ENCODE results near the gene CRHR1. TPM values are rescaled to one million over a fixed set of nuclear protein-coding genes. Genes with fewer than 3 reads are reported as not detected.

The CRHR1 gene
- total RNA-seq, 4 donors from 2014 or later = 0.26 to 0.89 (median 0.76) TPM

GRCh38 chr17:45761957-45762565 lies 22.1 kb upstream of the CRHR1 start:
- WGBS = 55% methylated on average over 4 of the region's 4 CpGs
- Histone ChIP-seq H3K27me3 (peaks cover 49% of the 10 kb centered on the region), H3K36me3 (no peaks in the 10 kb centered on the region), H3K9me3 (no peaks in the 10 kb centered on the region), H3K4me3 (no peak overlapping the region), H3K27ac (no peak overlapping the region), H3K4me1 (no peaks in the 10 kb centered on the region)
- no peak for TF ChIP-seq POLR2AphosphoS5 (IDR thresholded peaks at IDR 0.05)
- no peak for TF ChIP-seq EP300 (IDR thresholded peaks at IDR 0.05)
- no peak for TF ChIP-seq POLR2A (IDR thresholded peaks at IDR 0.05)
- TF ChIP-seq, protein P1, sequence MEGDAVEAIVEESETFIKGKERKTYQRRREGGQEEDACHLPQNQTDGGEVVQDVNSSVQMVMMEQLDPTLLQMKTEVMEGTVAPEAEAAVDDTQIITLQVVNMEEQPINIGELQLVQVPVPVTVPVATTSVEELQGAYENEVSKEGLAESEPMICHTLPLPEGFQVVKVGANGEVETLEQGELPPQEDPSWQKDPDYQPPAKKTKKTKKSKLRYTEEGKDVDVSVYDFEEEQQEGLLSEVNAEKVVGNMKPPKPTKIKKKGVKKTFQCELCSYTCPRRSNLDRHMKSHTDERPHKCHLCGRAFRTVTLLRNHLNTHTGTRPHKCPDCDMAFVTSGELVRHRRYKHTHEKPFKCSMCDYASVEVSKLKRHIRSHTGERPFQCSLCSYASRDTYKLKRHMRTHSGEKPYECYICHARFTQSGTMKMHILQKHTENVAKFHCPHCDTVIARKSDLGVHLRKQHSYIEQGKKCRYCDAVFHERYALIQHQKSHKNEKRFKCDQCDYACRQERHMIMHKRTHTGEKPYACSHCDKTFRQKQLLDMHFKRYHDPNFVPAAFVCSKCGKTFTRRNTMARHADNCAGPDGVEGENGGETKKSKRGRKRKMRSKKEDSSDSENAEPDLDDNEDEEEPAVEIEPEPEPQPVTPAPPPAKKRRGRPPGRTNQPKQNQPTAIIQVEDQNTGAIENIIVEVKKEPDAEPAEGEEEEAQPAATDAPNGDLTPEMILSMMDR (IDR thresholded peaks at IDR 0.05) = no peak
- DNase-seq (ENCODE audit: low spot score in 2 of 2) = no peak

DNA sequence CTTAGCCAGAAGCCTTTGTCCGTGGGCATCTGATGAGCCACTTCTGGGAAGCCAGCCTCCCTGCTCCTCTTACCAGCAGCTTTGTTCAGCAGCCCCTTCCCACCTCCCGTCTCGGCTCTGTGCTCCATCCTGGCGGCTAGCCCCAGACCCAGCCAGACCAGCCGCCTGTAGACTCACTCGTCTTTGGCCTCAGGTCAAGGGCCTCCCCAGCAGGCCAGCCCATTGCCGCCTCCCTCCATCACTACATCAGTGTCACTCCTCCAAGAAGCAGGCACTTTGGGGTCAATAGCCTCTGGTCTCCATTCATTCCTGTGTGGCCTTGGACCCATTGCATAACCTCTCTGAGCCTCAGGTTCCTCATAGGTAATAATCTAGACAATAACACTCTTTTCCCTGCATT lies 20.9 kb upstream of the CRHR1 start:
- H3K9me3 ChIP-seq = no peaks in the 10 kb centered on the region
- H3K27me3 ChIP-seq = peaks cover 51% of the 10 kb centered on the region
- no peaks in the 10 kb centered on the region for H3K4me1 ChIP-seq
- TF ChIP-seq POLR2AphosphoS5 (IDR thresholded peaks at IDR 0.05) = no peak
- TF ChIP-seq POLR2A (IDR thresholded peaks at IDR 0.05) = no peak
- no peak for TF ChIP-seq EP300 (IDR thresholded peaks at IDR 0.05)
- TF ChIP-seq, protein P1 (IDR thresholded peaks at IDR 0.05) = no peak
- H3K4me3 ChIP-seq = no peak overlapping the region
- no peak overlapping the region for H3K27ac ChIP-seq
- DNase-seq (ENCODE audit: low spot score in 2 of 2) = no peak
- WGBS = 60% methylated on average over 7 of the region's 7 CpGs
- no peaks in the 10 kb centered on the region for H3K36me3 ChIP-seq

DNA sequence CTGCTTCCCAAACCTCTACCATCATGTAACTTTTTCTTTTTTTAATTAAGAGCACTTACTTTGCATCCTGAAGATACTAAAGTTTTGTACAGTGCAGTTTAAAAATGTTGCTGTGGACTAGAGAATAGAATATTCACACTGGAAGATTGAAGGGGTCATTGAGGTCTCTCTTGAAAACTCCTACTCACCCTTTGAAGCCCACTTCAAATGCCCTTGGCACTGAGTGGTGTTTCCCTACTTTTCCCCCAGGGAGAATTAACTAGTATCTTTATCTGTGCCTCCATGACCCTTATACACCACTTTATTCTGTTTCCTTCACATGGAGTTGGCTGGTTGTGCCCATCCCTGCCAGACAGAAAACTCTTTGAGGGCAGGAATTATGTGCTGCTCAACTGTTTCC lies 19.6 kb upstream of the CRHR1 start:
- TF ChIP-seq POLR2A (IDR thresholded peaks at IDR 0.05) = no peak
- TF ChIP-seq, protein P1 (IDR thresholded peaks at IDR 0.05) = no peak
- no peak for DNase-seq (ENCODE audit: low spot score in 2 of 2)
- Histone ChIP-seq H3K27me3 (peaks cover 62% of the 10 kb centered on the region), H3K27ac (no peak overlapping the region), H3K36me3 (no peaks in the 10 kb centered on the region), H3K4me1 (no peaks in the 10 kb centered on the region), H3K4me3 (no peak overlapping the region), H3K9me3 (no peaks in the 10 kb centered on the region)

DNA sequence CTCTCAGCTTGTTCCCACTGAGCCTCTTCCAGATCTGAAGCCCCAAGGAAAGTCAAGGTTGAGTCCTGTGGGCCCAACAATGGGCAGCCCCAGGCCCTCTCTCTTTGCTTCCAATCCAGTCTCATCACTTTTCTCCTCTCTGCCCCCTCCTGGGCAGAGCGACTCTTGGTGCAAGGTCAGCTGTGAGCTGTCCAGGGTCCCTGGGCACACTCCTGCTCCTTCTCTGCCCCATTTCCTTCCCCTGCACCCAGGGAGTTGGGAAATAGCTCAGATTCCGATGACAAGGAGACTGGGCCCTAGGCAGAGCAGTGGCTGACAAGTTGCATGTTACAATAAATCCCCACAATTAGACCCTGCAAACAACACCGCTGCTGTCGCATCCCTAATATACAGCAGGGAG lies 16.1 kb upstream of the CRHR1 start:
- Histone ChIP-seq H3K27ac (no peak overlapping the region), H3K27me3 (peaks cover 68% of the 10 kb centered on the region), H3K9me3 (no peaks in the 10 kb centered on the region), H3K36me3 (no peaks in the 10 kb centered on the region), H3K4me1 (no peaks in the 10 kb centered on the region), H3K4me3 (no peak overlapping the region)
- no peak for DNase-seq (ENCODE audit: low spot score in 2 of 2)
- WGBS = 57% methylated on average over 3 of the region's 4 CpGs
- TF ChIP-seq, protein P1 (IDR thresholded peaks at IDR 0.05) = no peak
- TF ChIP-seq POLR2A (IDR thresholded peaks at IDR 0.05) (no peak), EP300 (IDR thresholded peaks at IDR 0.05) (no peak), POLR2AphosphoS5 (IDR thresholded peaks at IDR 0.05) (no peak)

DNA sequence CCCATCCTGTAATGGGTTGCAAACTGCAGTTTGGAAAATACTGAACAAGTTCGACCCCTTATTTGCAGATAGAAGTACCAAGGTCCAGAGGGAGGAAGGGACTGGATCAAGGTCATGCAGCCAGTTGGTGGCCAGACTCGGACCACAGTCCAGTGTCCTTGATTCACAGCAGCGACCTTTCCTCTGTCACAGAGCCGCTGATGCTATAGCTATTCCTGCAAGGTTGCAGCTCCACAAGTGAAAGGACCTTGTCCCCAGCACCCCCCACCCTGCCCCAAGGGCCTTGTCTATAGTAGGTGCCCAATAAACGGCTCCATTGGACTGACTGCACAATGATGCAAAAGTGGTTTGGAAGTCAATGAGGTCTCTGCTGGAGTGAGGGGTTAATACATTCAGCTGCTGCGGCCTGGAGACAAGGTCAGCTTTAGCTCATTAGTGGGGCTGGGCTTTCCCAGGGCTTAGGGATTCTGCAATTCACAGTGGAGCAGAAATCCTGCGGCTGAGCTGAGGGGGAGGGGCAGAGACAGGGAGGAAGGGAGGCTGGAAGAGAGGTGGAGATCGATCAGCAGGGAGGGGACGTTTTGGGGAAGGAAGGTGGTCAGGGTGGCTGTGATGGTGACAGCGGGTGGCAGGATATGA lies 13.4 kb upstream of the CRHR1 start:
- no peak overlapping the region for H3K27ac ChIP-seq
- TF ChIP-seq POLR2A (IDR thresholded peaks at IDR 0.05) (no peak), EP300 (IDR thresholded peaks at IDR 0.05) (no peak), POLR2AphosphoS5 (IDR thresholded peaks at IDR 0.05) (no peak)
- TF ChIP-seq, protein P1 (IDR thresholded peaks at IDR 0.05) = no peak
- H3K27me3 ChIP-seq = peaks cover 60% of the 10 kb centered on the region

More for the DNA sequence above, 13.4 kb upstream of the CRHR1 start:
- no peaks in the 10 kb centered on the region for H3K36me3 ChIP-seq
- no peak for DNase-seq (ENCODE audit: low spot score in 2 of 2)
- H3K9me3 ChIP-seq = no peaks in the 10 kb centered on the region
- no peaks in the 10 kb centered on the region for H3K4me1 ChIP-seq
- 39% methylated on average over 10 of the region's 10 CpGs for WGBS
- no peak overlapping the region for H3K4me3 ChIP-seq
